ENCODE measurements around the gene EXOC6.
A peak's percentile ranks its signal among the peaks of the same experiment; 100 is the strongest.

EXOC6 gene

DNA sequence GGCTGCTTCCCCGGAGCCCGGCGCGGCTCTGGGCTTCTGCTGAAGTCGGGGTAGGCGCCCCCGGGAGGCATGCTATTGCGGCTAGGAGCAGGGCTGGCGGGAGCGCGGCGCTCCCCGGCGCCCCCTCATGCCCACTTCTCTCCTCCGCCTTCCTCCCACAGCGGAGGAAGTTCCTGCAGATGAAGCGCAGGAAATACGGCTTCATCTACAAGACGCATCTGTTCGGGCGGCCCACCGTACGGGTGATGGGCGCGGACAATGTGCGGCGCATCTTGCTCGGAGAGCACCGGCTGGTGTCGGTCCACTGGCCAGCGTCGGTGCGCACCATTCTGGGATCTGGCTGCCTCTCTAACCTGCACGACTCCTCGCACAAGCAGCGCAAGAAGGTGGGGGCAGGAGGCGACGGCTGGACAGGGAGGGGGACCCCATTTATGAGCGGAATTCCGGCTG is 225.9 kb downstream of the EXOC6 start:
- H3K27me3 ChIP-seq (ENCODE audit: control insufficient read depth in 1 of 2, insufficient read depth in 2 of 2, low read length in 2 of 2) = peaks cover 65 to 80% of the 10 kb centered on the region in 2 donors
- no peaks in the 10 kb centered on the region for H3K36me3 ChIP-seq (ENCODE audit: control insufficient read depth in 1 of 2, insufficient read depth in 2 of 2, low read length in 2 of 2)
- H3K4me1 ChIP-seq (ENCODE audit: control insufficient read depth in 1 of 2, insufficient read depth in 2 of 2, low read length in 2 of 2) = peaks cover 12 to 39% of the 10 kb centered on the region in 2 donors
- H3K9me3 ChIP-seq (ENCODE audit: control insufficient read depth in 1 of 2, low read length in 2 of 2) = no peaks in the 10 kb centered on the region
- no peak overlapping the region for H3K9ac ChIP-seq (ENCODE audit: low read depth in 1 of 2, low read length in 2 of 2)
- no peak overlapping the region for H3K27ac ChIP-seq (ENCODE audit: low read depth, low read length)
- peak overlapping the region; percentile 40 to 45 for H3K4me3 ChIP-seq (ENCODE audit: low read depth in 1 of 2, low read length in 2 of 2)

DNA sequence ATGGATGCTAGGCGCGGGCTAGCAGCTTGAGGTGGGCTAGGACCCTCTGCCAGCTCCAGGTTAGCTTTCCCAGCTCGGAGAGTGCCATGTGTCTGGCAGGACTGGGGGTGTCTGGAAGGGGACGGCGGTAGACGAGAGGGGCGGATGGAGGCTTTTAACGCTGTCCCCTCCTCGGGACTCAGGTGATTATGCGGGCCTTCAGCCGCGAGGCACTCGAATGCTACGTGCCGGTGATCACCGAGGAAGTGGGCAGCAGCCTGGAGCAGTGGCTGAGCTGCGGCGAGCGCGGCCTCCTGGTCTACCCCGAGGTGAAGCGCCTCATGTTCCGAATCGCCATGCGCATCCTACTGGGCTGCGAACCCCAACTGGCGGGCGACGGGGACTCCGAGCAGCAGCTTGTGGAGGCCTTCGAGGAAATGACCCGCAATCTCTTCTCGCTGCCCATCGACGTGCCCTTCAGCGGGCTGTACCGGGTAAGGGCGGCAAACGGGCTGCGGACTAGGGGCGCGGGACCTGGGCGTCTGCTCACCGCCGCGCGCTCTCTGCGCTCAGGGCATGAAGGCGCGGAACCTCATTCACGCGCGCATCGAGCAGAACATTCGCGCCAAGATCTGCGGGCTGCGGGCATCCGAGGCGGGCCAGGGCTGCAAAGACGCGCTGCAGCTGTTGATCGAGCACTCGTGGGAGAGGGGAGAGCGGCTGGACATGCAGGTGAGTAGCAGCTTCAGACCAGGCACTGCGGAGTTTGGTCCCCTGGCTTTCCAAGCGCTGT is 226.5 kb downstream of the EXOC6 start:
- H3K4me3 ChIP-seq (ENCODE audit: low read depth in 1 of 2, low read length in 2 of 2) = peak overlapping the region; percentile 40 to 45
- no peak overlapping the region for H3K9ac ChIP-seq (ENCODE audit: low read depth in 1 of 2, low read length in 2 of 2)
- peaks cover 68 to 78% of the 10 kb centered on the region in 2 donors for H3K27me3 ChIP-seq (ENCODE audit: control insufficient read depth in 1 of 2, insufficient read depth in 2 of 2, low read length in 2 of 2)
- peaks cover 12 to 39% of the 10 kb centered on the region in 2 donors for H3K4me1 ChIP-seq (ENCODE audit: control insufficient read depth in 1 of 2, insufficient read depth in 2 of 2, low read length in 2 of 2)
- H3K36me3 ChIP-seq (ENCODE audit: control insufficient read depth in 1 of 2, insufficient read depth in 2 of 2, low read length in 2 of 2) = no peaks in the 10 kb centered on the region
- H3K9me3 ChIP-seq (ENCODE audit: control insufficient read depth in 1 of 2, low read length in 2 of 2) = no peaks in the 10 kb centered on the region
- H3K27ac ChIP-seq (ENCODE audit: low read depth, low read length) = no peak overlapping the region

DNA sequence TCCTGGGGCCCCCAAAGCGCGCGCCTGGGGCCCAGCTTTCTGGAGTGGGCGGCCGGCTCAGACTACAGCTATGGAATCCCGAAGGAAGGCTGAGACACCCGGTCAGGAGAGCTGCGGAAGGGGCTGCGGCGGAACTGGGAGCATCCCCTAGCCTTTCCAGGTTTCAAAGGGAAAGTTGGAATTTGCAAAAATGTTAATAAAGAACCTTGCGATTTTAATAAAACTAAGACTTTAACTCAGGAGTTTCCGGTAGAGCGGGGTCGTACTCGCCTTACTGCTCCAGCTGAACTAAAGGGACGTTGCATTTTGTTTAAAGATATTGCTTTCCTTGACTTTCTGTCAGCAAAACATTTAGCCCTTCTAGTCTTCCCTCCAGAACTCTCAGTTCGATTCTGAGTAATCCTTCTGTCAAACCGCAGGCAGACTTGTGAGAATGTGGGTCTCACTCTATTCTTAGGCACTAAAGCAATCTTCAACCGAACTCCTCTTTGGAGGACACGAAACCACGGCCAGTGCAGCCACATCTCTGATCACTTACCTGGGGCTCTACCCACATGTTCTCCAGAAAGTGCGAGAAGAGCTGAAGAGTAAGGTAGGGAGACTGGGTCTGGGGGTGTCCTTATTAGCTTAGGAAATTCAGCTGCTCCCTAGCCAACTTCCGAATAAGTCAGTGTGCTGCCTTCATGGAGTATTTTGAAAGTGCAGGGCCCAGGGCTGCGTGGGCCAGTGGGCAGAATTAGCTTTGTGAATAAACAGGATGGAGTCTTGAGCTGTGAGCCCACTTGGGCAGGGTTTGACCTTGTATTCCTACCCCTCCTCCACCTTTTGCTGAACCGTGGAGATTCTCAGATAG is 227.3 kb downstream of the EXOC6 start:
- H3K4me3 ChIP-seq (ENCODE audit: low read depth in 1 of 2, low read length in 2 of 2) = no peak overlapping the region
- peaks cover 12 to 43% of the 10 kb centered on the region in 2 donors for H3K4me1 ChIP-seq (ENCODE audit: control insufficient read depth in 1 of 2, insufficient read depth in 2 of 2, low read length in 2 of 2)
- H3K27me3 ChIP-seq (ENCODE audit: control insufficient read depth in 1 of 2, insufficient read depth in 2 of 2, low read length in 2 of 2) = peaks cover 61 to 74% of the 10 kb centered on the region in 2 donors

DNA sequence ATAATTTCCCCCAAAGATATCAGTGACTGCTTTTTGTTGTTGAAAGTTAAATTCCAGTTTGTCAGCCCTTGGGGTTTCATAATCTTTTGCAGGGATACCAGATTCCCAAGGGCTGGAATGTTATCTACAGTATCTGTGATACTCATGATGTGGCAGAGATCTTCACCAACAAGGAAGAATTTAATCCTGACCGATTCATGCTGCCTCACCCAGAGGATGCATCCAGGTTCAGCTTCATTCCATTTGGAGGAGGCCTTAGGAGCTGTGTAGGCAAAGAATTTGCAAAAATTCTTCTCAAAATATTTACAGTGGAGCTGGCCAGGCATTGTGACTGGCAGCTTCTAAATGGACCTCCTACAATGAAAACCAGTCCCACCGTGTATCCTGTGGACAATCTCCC is 228.6 kb downstream of the EXOC6 start:
- Histone ChIP-seq H3K36me3 (ENCODE audit: control insufficient read depth in 1 of 2, insufficient read depth in 2 of 2, low read length in 2 of 2) (no peaks in the 10 kb centered on the region), H3K9ac (ENCODE audit: low read depth in 1 of 2, low read length in 2 of 2) (no peak overlapping the region), H3K4me1 (ENCODE audit: control insufficient read depth in 1 of 2, insufficient read depth in 2 of 2, low read length in 2 of 2) (peaks cover 12 to 39% of the 10 kb centered on the region in 2 donors), H3K9me3 (ENCODE audit: control insufficient read depth in 1 of 2, low read length in 2 of 2) (no peaks in the 10 kb centered on the region), H3K27me3 (ENCODE audit: control insufficient read depth in 1 of 2, insufficient read depth in 2 of 2, low read length in 2 of 2) (peaks cover 52 to 64% of the 10 kb centered on the region in 2 donors), H3K27ac (ENCODE audit: low read depth, low read length) (no peak overlapping the region), H3K4me3 (ENCODE audit: low read depth in 1 of 2, low read length in 2 of 2) (no peak overlapping the region)

More for the DNA sequence above, 227.3 kb downstream of the EXOC6 start:
- H3K27ac ChIP-seq (ENCODE audit: low read depth, low read length) = no peak overlapping the region
- H3K9ac ChIP-seq (ENCODE audit: low read depth in 1 of 2, low read length in 2 of 2) = no peak overlapping the region
- H3K9me3 ChIP-seq (ENCODE audit: control insufficient read depth in 1 of 2, low read length in 2 of 2) = no peaks in the 10 kb centered on the region
- H3K36me3 ChIP-seq (ENCODE audit: control insufficient read depth in 1 of 2, insufficient read depth in 2 of 2, low read length in 2 of 2) = no peaks in the 10 kb centered on the region

DNA sequence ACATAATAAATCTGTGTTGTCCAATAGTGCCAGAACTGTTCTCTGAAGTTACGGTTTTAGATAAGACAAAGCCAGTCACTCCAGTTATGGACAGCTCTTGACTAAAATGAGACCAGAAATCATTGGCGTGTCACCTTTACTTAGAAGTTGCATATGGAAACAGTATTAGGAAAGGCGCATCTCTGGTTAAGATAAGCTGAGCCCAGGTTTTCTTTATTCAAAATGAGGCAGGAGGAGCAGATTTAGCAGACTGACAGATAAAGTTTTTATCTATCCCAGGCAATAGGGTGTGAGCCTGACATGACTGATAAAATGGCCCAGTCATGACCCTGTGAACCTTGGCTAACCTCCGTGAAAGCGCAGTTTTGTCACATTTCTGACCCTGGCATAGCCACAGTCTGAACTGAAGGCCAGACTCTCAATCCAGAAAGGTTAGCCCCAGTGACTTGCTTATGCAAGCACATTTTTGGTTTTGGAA is 229.6 kb downstream of the EXOC6 start:
- peaks cover 42 to 55% of the 10 kb centered on the region in 2 donors for H3K27me3 ChIP-seq (ENCODE audit: control insufficient read depth in 1 of 2, insufficient read depth in 2 of 2, low read length in 2 of 2)
- no peaks in the 10 kb centered on the region for H3K9me3 ChIP-seq (ENCODE audit: control insufficient read depth in 1 of 2, low read length in 2 of 2)
- H3K4me3 ChIP-seq (ENCODE audit: low read depth in 1 of 2, low read length in 2 of 2) = no peak overlapping the region
- no peak overlapping the region for H3K9ac ChIP-seq (ENCODE audit: low read depth in 1 of 2, low read length in 2 of 2)
- H3K4me1 ChIP-seq (ENCODE audit: control insufficient read depth in 1 of 2, insufficient read depth in 2 of 2, low read length in 2 of 2) = peaks cover 7 to 29% of the 10 kb centered on the region in 2 donors
- no peaks in the 10 kb centered on the region for H3K36me3 ChIP-seq (ENCODE audit: control insufficient read depth in 1 of 2, insufficient read depth in 2 of 2, low read length in 2 of 2)
- no peak overlapping the region for H3K27ac ChIP-seq (ENCODE audit: low read depth, low read length)

DNA sequence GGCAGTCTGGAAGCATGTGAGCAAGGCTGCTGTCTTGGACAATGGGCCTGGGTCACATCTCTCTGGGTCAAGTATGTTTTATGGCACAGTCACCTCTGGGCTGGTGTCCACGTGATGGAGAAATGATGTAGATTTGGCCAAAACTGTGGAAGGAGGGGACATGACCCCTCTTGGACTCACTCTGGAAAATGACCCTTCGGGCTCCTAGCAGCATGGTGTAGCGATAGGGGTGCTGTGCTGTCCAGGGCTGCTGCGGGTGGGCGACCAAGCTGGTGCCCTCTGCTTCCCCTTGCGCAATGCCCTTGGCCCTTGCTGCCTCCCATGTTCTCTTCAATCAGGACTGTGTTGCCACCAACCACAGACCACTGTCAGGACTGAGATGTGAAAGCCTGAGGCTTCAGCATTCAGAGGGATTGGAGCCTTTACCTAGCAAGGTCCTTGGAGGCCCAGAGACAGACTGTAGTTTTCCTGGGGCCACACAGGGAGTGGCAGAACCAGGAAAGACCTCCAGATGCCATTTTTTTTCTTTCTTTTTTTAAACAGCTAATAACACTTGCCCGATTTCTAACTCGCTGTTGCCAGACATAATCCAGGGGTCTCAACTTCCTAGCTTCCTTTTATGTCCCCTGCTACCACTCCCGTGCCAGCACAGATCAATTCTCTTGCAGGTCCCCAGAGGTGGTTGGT is 231.5 kb downstream of the EXOC6 start:
- H3K4me1 ChIP-seq (ENCODE audit: control insufficient read depth in 1 of 2, insufficient read depth in 2 of 2, low read length in 2 of 2) = peaks cover 0 to 10% of the 10 kb centered on the region in 2 donors
- H3K27me3 ChIP-seq (ENCODE audit: control insufficient read depth in 1 of 2, insufficient read depth in 2 of 2, low read length in 2 of 2) = peaks cover 25 to 38% of the 10 kb centered on the region in 2 donors
- H3K9ac ChIP-seq (ENCODE audit: low read depth in 1 of 2, low read length in 2 of 2) = no peak overlapping the region
- no peaks in the 10 kb centered on the region for H3K9me3 ChIP-seq (ENCODE audit: control insufficient read depth in 1 of 2, low read length in 2 of 2)
- H3K4me3 ChIP-seq (ENCODE audit: low read depth in 1 of 2, low read length in 2 of 2) = no peak overlapping the region
- H3K27ac ChIP-seq (ENCODE audit: low read depth, low read length) = no peak overlapping the region
- H3K36me3 ChIP-seq (ENCODE audit: control insufficient read depth in 1 of 2, insufficient read depth in 2 of 2, low read length in 2 of 2) = no peaks in the 10 kb centered on the region

DNA sequence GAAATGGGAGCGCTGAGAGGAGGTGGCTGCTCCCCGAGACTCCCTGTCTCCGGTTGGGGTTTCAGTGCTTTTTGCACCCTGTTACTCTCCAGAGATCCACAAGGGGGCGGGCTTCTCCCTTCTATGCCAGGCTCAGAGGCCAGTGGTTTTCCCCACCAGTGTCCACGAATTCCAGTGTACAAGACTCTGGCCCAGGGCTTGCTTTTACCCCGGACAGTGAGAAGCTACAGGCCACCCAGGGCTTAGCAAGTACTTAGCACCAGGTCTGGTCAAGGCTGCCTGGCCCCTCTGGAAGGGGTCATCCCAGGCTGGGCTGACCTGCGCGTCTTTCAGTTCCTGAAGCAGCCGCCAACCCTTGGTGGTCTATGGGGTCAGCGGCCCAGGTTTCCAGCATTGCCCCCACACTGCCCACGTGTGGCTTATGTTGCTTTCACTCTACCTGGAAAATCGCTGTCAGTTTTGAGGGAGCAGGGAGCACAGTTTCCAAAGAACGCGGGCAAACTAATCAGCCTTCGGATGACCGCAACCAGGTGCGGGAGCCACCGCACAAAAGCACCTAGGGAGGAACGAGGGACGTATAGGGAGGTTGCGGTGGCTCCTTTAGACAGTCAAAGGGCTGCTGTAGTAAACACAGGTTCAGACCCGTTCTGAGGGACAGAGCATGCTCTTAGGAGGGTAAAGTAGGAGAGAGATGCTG is 232.2 kb downstream of the EXOC6 start:
- Histone ChIP-seq H3K9ac (ENCODE audit: low read depth in 1 of 2, low read length in 2 of 2) (no peak overlapping the region), H3K9me3 (ENCODE audit: control insufficient read depth in 1 of 2, low read length in 2 of 2) (no peaks in the 10 kb centered on the region), H3K4me1 (ENCODE audit: control insufficient read depth in 1 of 2, insufficient read depth in 2 of 2, low read length in 2 of 2) (peaks cover 0 to 4% of the 10 kb centered on the region in 2 donors), H3K27me3 (ENCODE audit: control insufficient read depth in 1 of 2, insufficient read depth in 2 of 2, low read length in 2 of 2) (peaks cover 19 to 32% of the 10 kb centered on the region in 2 donors), H3K27ac (ENCODE audit: low read depth, low read length) (no peak overlapping the region), H3K4me3 (ENCODE audit: low read depth in 1 of 2, low read length in 2 of 2) (no peak overlapping the region), H3K36me3 (ENCODE audit: control insufficient read depth in 1 of 2, insufficient read depth in 2 of 2, low read length in 2 of 2) (no peaks in the 10 kb centered on the region)

DNA sequence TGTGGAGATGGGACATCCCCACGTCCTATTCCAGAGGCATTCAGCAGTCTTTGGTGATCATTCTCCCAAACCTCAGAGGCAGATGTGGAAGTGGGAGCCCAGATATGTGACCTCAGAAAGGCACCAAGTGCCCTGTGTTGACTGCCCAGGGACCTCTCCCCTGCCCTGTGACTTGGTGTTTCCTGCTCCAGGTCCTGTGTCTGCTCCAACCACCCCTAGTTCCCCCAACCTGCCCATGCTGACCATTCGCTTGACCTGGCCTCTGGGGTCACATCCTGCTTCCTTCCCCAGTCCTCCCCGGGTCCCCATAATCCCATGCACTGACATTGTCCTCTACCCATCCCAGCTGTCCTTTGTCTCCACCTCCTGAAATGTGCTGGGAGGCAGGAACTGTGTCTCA is 233.0 kb downstream of the EXOC6 start:
- Histone ChIP-seq H3K4me1 (ENCODE audit: control insufficient read depth in 1 of 2, insufficient read depth in 2 of 2, low read length in 2 of 2) (peaks cover 0 to 4% of the 10 kb centered on the region in 2 donors), H3K9me3 (ENCODE audit: control insufficient read depth in 1 of 2, low read length in 2 of 2) (no peaks in the 10 kb centered on the region), H3K4me3 (ENCODE audit: low read depth in 1 of 2, low read length in 2 of 2) (no peak overlapping the region), H3K27me3 (ENCODE audit: control insufficient read depth in 1 of 2, insufficient read depth in 2 of 2, low read length in 2 of 2) (peaks cover 14 to 23% of the 10 kb centered on the region in 2 donors), H3K27ac (ENCODE audit: low read depth, low read length) (no peak overlapping the region), H3K36me3 (ENCODE audit: control insufficient read depth in 1 of 2, insufficient read depth in 2 of 2, low read length in 2 of 2) (no peaks in the 10 kb centered on the region), H3K9ac (ENCODE audit: low read depth in 1 of 2, low read length in 2 of 2) (no peak overlapping the region)

DNA sequence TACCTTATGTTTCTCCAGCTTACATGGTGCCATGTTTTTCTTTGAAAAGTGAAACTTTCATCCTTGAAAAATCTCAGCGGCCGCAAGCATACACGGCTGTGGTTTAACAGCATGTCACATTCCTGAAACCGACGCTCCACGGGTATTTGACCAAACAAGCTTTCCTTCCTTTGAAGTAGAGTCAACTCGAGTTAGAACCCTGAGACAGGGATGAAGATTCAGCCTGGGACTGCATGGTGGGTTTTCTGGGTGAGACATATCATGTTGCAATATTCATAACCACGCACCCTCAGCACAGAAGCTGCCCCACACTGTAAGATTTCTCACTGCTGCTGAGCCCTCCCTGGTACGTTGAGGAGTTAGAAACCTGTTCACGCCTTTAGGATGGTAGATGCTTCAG is 233.5 kb downstream of the EXOC6 start:
- no peak overlapping the region for H3K9ac ChIP-seq (ENCODE audit: low read depth in 1 of 2, low read length in 2 of 2)
- no peaks in the 10 kb centered on the region for H3K36me3 ChIP-seq (ENCODE audit: control insufficient read depth in 1 of 2, insufficient read depth in 2 of 2, low read length in 2 of 2)
- H3K4me1 ChIP-seq (ENCODE audit: control insufficient read depth in 1 of 2, insufficient read depth in 2 of 2, low read length in 2 of 2) = peaks cover 0 to 4% of the 10 kb centered on the region in 2 donors
- no peaks in the 10 kb centered on the region for H3K9me3 ChIP-seq (ENCODE audit: control insufficient read depth in 1 of 2, low read length in 2 of 2)
- H3K27ac ChIP-seq (ENCODE audit: low read depth, low read length) = no peak overlapping the region
- H3K27me3 ChIP-seq (ENCODE audit: control insufficient read depth in 1 of 2, insufficient read depth in 2 of 2, low read length in 2 of 2) = peaks cover 13 to 18% of the 10 kb centered on the region in 2 donors
- H3K4me3 ChIP-seq (ENCODE audit: low read depth in 1 of 2, low read length in 2 of 2) = no peak overlapping the region

Data from duodenal mucosa (tissue), 2 donors.